Stimulated activated effector memory CD8-positive, alpha-beta T cell treated with anti-CD3 and anti-CD28 coated beads, Interleukin-12 subunit alpha, Interleukin-12 subunit beta, amount 100 ng/mL, for 72 hours (primary cell): ENCODE measurements around the gene CGB3.
"Not testable (repeated sequence)": the region's sequence is repeated elsewhere in the genome, so short reads cannot be mapped to it uniquely, and the experiment has no call there.

Experiments used
- ATAC-seq: fragments of 150-1000 bp; cut with Tn5 transposase; 2 replicates; pipeline ENCODE4 v1.10.0; 2021
- DNase-seq, 2 donors: peaks; one replicate each; pipeline ENCODE4 v3.0.0; 2021 to 2022; ENCODE audit warnings: low spot score in 2 of 2
- H3K27ac Mint-ChIP-seq: one replicate; pipeline ENCODE4 v1.8.0; 2022; ENCODE audit warnings: mild to moderate bottlenecking, mixed read lengths
- H3K36me3 Mint-ChIP-seq: one replicate; pipeline ENCODE4 v1.8.0; 2022; ENCODE audit warnings: mild to moderate bottlenecking, mixed read lengths
- H3K4me1 Mint-ChIP-seq: one replicate; pipeline ENCODE4 v1.8.0; 2022; ENCODE audit warnings: mixed read lengths
- H3K4me3 Mint-ChIP-seq: one replicate; pipeline ENCODE4 v1.8.0; 2022; ENCODE audit warnings: mild to moderate bottlenecking, mixed read lengths
- H3K9me3 Mint-ChIP-seq: one replicate; pipeline ENCODE4 v1.8.0; 2022; ENCODE audit warnings: mixed read lengths

Gene CGB3

GRCh38 chr19:49025599-49025998 is 1.5 kb upstream of the CGB3 start:
- H3K36me3 Mint-ChIP-seq, H3K27ac Mint-ChIP-seq, H3K4me3 Mint-ChIP-seq, H3K9me3 Mint-ChIP-seq, ATAC-seq, DNase-seq: not testable (repeated sequence)
- H3K4me1 Mint-ChIP-seq, result peaks cover 12% of the 10 kb centered on the region

DNA sequence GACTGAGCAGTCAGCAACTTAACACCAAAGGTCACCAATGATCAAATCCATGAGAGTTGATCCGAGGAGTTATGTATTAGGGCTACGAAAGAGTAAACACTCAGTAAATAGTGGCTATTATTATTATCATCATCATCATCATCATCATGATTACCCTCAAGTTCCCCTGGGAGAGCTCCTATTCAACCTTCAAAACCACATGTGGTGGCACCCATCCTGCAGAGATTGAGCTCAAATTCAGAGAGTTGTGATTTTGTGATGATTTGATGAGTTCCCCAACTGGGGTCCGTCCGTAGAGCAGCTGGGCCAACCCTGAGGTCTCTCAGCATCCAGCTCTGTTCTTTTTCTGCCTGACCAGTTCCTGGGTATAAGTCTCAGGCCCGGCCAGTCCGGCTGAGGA is 955 bp upstream of the CGB3 start:
- H3K9me3 Mint-ChIP-seq, H3K36me3 Mint-ChIP-seq, ATAC-seq, DNase-seq, H3K27ac Mint-ChIP-seq, H3K4me3 Mint-ChIP-seq: not testable (repeated sequence)
- H3K4me1 Mint-ChIP-seq, result peaks cover 17% of the 10 kb centered on the region

- Mint-ChIP-seq H3K4me1 (peaks cover 31% of the 10 kb centered on the region), H3K27ac (no peak overlapping the region), H3K4me3 (no peak overlapping the region), H3K36me3 (no peaks in the 10 kb centered on the region), H3K9me3 (no peaks in the 10 kb centered on the region)
- DNase-seq (no peak), ATAC-seq (no peak)
Observed at GRCh38 chr19:49022116-49022515, 2.0 kb downstream of the CGB3 start.

DNA sequence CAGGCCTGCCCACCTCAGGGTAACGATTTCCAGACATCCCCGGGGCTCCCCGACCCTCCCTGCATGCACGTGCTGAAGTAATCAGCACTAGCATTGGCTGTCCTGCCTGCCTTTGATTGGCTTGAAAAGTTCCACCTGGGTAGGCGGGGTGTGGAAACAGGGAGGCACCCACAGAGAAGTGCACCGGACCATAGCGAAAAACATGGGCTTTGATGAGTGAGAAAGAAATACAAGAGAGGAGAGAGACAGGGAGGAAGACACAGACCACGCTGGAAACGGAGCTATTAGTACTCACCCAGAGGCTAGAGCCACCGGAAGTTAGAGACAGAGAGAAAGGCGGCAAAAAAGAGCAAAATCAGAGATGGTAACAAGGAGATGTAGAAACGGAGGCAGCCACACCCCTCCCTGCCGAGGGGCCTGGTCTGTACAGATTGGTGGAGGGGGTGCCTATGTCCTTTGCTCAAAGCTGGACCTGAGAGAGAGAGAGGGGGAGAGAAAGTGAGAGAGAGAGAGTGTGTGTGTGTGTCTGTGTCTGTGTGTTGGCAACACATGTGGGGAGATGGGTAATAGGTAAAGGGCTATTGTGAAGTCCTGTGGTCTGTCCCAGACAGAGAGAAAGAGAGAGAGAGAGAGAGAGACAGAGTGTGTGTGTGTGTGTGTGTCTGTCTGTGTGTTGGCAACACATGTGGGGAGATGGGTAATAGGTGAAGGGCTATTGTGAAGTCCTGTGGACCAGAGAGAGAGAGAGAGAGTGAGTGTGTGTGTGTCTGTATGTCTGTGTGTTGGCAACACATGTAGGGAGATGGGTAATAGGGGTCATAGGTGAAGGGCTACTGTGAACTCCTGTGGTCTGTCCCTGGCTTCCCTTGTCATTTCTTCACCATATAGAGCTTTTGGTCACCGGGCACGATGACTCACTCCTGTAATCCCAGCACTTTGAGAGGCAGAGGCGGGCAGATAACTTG is 2.9 kb downstream of the CGB3 start:
- DNase-seq, result no peak
- no peaks in the 10 kb centered on the region for H3K36me3 Mint-ChIP-seq

DNA sequence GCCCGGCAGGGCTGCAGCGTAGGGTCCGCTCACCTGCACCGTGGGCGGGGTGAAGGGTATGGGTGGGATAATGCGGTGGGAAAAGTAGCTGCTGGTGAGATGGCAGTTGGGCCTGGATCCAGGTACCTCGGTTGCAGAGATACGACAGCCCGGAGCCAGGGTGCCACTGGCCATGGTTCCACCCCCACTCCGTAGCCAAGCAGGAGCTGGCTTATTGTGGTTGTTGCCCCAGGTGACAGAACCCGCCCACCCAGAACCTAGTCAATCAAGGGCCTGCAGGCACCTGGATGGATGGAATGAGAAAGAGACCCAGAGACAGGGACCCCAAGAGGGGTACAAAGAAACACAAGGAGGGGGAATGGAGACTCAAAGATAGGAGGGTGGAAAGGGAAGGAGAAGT is 3.8 kb downstream of the CGB3 start:
- Mint-ChIP-seq H3K4me1 (peaks cover 31% of the 10 kb centered on the region), H3K9me3 (no peaks in the 10 kb centered on the region), H3K36me3 (peaks cover 5% of the 10 kb centered on the region), H3K27ac (no peak overlapping the region), H3K4me3 (peak overlapping the region; percentile 84)
- DNase-seq, result no peak
- ATAC-seq, result no peak

More for the DNA sequence above, 2.9 kb downstream of the CGB3 start:
- H3K9me3 Mint-ChIP-seq, result no peaks in the 10 kb centered on the region
- H3K27ac Mint-ChIP-seq, result peak overlapping the region; percentile 7
- peaks cover 31% of the 10 kb centered on the region for H3K4me1 Mint-ChIP-seq
- peak; percentile 47 for ATAC-seq
- peak overlapping the region; percentile 1 for H3K4me3 Mint-ChIP-seq

DNA sequence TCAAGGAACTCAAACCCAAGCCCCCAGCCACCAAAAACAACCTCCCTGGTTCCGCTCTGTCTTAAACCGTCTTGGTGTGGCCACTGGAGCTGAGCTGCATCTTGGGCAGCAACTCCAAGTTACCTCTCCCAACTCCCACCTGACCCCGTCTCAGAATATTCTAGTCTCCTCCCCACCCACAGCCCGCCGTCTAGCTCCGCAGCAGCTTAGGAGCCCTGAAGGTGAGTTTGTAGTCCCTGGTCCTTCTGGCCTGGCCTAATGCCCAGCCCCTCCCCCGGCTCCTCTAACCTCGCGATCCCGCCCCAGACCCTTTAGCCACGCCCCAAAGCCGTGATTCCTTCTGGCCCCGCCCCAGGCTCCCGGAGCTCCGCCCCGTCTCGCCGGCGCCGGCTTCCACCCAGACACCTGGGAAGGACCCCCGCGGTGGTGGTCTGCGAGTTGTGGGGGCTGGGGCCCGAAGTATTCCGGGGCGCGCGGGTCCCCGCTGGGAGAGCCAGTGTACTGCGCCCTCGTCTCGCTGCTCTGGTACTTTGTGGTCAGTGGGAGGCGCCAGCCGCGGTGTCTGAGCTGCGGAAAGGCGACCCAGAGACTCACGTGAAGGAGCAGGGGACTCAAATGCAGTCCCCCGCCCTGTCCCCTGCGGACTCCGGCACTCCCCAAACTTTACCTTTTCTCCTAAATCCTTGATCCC is 4.7 kb downstream of the CGB3 start:
- no peaks in the 10 kb centered on the region for H3K9me3 Mint-ChIP-seq
- ATAC-seq (peak; percentile 49), DNase-seq (peak; percentile 60 to 83)
- peak overlapping the region; percentile 27 for H3K27ac Mint-ChIP-seq
- H3K4me1 Mint-ChIP-seq, result peaks cover 31% of the 10 kb centered on the region
- peaks cover 9% of the 10 kb centered on the region for H3K36me3 Mint-ChIP-seq
- peak overlapping the region; percentile 84 for H3K4me3 Mint-ChIP-seq

DNA sequence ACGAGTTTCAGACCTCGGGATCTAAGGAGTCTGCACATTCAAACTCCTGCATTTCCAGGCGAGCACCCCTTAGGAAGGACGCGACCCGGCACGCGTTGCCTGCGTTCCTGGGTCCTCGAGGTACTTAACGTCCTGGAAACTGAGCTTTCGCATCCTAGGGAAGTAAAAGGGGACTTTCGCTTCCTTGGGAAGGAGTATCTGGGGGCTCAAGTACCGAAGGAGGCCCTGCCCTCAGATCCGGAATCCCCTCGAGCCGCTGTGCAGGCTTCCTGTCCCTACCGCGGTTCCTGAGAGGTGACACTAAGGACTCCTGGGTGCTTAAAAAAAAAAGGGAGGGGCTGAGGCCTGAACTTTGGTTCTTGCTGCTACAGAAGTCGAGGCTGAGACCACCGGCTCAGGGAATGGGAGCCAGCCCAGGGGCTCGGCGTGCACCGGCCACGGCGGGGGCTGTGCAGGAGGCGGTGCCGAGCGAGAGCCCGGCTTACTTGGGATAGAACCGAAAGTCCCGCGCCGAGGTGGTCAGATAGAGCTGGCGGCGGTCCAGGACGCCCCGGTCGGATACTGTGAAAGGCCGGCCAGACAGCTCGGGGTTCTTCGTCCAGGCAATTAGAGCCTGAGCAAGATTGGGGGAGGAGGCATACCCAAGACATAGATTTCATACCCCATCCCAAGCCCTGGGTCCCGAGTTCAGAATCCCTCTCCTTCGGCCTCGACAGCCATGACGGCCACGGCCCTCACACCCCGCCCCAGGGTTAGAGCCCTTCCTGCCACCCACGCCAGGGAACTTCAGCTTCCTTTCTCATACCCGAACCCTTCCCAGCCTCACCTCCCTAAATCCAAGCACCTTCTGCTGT is 5.5 kb downstream of the CGB3 start:
- peaks cover 31% of the 10 kb centered on the region for H3K4me1 Mint-ChIP-seq
- not testable (repeated sequence) for H3K9me3 Mint-ChIP-seq, ATAC-seq
- peak overlapping the region; percentile 84 for H3K4me3 Mint-ChIP-seq
- peak in 1 of 2 donors; percentile 56 for DNase-seq
- H3K27ac Mint-ChIP-seq, result peak overlapping the region; percentile 27
- peaks cover 14% of the 10 kb centered on the region for H3K36me3 Mint-ChIP-seq

DNA sequence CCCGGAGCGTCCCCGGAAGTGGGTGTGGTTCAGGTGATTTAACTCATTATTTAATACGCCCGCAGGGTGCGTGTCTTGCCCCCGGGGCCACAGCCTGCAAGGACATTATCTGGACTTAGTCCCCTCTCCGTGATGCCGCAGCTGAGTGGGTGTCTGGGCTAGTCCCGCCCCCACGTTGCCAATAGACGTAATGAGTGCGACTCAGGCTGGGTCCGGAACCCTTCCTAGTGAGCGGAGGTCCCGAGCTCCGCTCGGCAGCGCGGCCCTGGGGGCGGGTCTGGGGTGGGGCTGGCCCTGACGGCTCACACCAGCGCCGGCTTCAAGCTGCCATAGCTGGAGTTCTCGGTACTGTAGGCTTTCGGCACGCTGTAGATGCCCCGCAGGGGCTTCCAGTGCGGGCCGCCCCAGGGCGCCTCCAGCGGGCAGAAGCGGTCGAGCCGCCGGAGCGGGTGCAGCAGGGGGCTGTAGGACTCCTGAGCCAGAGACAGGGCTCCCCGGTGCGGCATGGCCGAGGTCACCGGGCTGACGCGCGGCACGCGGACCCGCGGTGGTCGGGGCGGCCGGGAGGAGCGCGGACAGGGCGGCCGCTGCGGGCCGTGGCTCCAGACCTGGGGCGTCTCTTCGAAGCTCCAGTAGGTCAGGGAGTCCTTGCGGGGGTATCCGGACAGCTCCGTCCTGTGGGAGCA is 6.3 kb downstream of the CGB3 start:
- no peak overlapping the region for H3K27ac Mint-ChIP-seq
- H3K36me3 Mint-ChIP-seq, result peaks cover 21% of the 10 kb centered on the region
- no peaks in the 10 kb centered on the region for H3K9me3 Mint-ChIP-seq
- ATAC-seq, result peak; percentile 82
- H3K4me3 Mint-ChIP-seq, result peak overlapping the region; percentile 84
- peak; percentile 55 to 82 for DNase-seq
- peaks cover 31% of the 10 kb centered on the region for H3K4me1 Mint-ChIP-seq

DNA sequence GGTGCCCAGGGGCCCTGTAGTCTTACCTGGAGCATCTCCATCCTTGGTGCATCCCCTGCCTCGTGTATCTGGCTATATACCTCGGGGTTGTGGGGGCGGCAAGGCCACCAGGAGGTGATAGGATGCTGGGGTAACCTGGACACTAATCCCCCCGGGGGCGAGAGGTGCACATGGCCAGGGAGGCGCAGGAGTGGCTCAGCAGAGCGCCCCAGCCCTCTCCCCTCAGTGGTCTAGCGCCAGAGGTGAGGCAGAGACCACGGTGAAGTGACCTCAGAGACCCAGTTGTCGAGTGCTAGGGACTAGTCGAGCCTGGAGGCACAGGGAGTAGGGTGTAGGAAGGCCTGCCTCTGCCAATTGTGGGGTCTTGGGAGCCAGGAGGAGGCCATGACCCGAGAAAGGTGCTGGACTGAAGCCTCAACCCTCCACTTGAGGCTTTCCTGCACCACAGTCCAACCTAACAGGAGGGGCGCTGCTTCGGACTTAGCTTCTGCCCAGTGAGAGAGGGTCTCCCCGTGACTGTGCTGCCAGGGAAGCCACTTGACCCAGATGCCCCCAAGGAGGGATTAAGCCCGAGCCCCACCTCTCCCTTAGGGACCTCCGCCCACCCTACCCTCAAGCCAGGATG is 7.0 kb downstream of the CGB3 start, which contains the start of gene LHB:
TSS of gene LHB (minus strand) at position 51 of the 625 bp plus-strand sequence. CDS start at position 41, 10 bp downstream.
- no peak for ATAC-seq
- peak within 1 kb of the TSS; percentile 43 for H3K27ac Mint-ChIP-seq
- peak within 1 kb of the TSS; percentile 84 for H3K4me3 Mint-ChIP-seq
- peaks cover 31% of the 10 kb centered on the region for H3K4me1 Mint-ChIP-seq
- H3K9me3 Mint-ChIP-seq, result no peaks in the 10 kb centered on the region
- no peak for DNase-seq
- peaks cover 23% of the 10 kb centered on the region for H3K36me3 Mint-ChIP-seq

GRCh38 chr19:49016067-49016839 is 7.9 kb downstream of the CGB3 start:
- ATAC-seq (no peak), DNase-seq (no peak)
- Mint-ChIP-seq H3K36me3 (peaks cover 29% of the 10 kb centered on the region), H3K27ac (peak overlapping the region; percentile 43), H3K4me3 (no peak overlapping the region), H3K9me3 (no peaks in the 10 kb centered on the region), H3K4me1 (peaks cover 25% of the 10 kb centered on the region)

- H3K9me3 Mint-ChIP-seq, result no peaks in the 10 kb centered on the region
- H3K27ac Mint-ChIP-seq, result no peak overlapping the region
- ATAC-seq (no peak), DNase-seq (no peak)
- no peak overlapping the region for H3K4me3 Mint-ChIP-seq
- peaks cover 42% of the 10 kb centered on the region for H3K36me3 Mint-ChIP-seq
- peaks cover 13% of the 10 kb centered on the region for H3K4me1 Mint-ChIP-seq
Observed at GRCh38 chr19:49014870-49015255, 9.3 kb downstream of the CGB3 start.

DNA sequence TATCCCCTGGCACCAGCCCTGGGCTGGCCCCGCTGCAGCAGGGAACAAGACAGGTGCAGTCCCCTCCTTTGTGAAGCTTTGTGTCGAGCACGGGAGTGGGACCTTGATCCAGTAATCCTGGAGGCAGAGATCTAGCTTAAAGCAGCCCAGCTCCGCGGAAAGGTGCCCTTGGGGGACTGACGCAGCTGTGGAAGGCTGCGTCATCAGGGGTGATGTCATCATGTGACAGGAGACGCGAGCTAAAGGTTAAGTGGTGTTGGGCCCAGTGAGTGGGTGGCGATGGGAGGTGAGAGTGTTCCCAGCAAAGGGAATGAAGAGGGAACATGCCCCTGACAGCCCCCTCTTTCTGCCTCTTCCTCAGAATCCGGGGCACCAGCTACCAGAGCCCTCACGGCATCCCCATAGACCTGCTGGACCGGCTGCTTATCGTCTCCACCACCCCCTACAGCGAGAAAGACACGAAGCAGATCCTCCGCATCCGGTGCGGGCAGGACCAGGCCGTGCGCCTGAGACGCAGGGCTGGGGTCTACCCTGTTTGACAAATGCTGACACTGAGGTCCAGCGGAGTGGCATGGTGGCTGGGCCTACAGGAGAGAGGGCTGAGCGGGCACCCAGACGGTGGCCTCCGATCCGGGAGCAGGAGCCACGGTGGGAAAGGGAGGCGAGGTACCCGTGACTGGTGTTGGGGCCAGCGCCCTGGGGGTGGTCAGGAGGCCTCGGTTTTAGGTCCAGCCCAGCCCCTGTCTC is 9.8 kb downstream of the CGB3 start:
- Mint-ChIP-seq H3K27ac (no peak overlapping the region), H3K4me3 (no peak overlapping the region)
- DNase-seq, result no peak

GRCh38 chr19:49011194-49011593 is 12.9 kb downstream of the CGB3 start:
- Mint-ChIP-seq H3K9me3 (no peaks in the 10 kb centered on the region), H3K36me3 (peaks cover 77% of the 10 kb centered on the region), H3K4me3 (no peak overlapping the region), H3K27ac (no peak overlapping the region), H3K4me1 (no peaks in the 10 kb centered on the region)
- no peak for ATAC-seq
- DNase-seq, result no peak

More for the DNA sequence above, 9.8 kb downstream of the CGB3 start:
- Mint-ChIP-seq H3K36me3 (peaks cover 47% of the 10 kb centered on the region), H3K4me1 (peaks cover 10% of the 10 kb centered on the region), H3K9me3 (no peaks in the 10 kb centered on the region)
- ATAC-seq, result no peak
